Liver (tissue), 2 donors: ENCODE data around the gene TWIST2.

Experiments
- CTCF ChIP-seq: fragments of 150-350 bp; IDR thresholded peaks from 2 replicates; pipeline ENCODE4 v1.5.1; 2017; ENCODE audit warnings: improper control_type of control experiment, low read depth, low read length; ENCODE audit not compliant: missing input control
- MAX ChIP-seq: IDR thresholded peaks from 2 replicates; pipeline ENCODE4 v1.6.1; 2016; ENCODE audit warnings: antibody characterized with exemption
- donor health status: healthy.

DNA sequence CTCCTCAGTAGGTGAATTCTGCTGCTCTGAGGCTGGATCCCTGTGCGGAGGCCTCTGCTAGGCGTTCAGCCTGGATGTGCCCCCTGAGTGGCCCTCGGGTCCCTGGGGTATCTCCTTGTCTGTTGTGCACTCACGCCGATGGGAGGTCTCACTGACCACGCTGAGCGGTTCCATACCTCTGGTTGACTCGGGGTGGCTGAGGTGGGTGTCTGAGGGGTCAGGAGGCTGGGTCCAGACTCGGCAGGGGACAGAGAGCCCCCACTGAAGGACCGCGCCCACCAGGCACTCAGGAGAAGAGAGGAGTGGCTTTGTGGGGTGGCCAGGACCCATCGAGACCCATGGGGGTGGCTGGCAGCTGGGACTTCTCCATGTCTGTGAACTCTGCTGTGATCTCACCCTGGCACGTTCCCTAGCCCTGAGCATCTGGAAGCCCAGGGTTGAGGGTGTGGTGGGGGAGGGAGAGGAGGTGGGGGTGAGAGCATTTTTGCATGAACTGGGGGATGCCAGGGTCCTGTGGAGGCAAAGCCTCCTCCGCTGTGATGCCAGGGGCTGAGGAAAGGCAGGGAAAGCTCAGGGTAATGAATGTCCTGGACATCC, 53.7 kb downstream of the TWIST2 start:
- TF ChIP-seq CTCF = no peak
- TF ChIP-seq MAX = no peak
